Osteoblast (primary cell): ENCODE results near the gene PPP6R3. TPM values are rescaled to one million over a fixed set of nuclear protein-coding genes. Genes with fewer than 3 reads are reported as not detected.

Experiments
- DNase-seq: peaks from one replicate; pipeline ENCODE4 v3.0.0; 2011; ENCODE audit warnings: low spot score, mixed read lengths; ENCODE audit not compliant: insufficient read length; ENCODE audit errors: missing footprints
- H2AFZ ChIP-seq: 2 replicates; pipeline ENCODE4 v1.6.0; 2011; ENCODE audit warnings: mild to moderate bottlenecking, low read length
- H3K27ac ChIP-seq: 2 replicates; pipeline ENCODE4 v1.5.1; 2011; ENCODE audit warnings: mild to moderate bottlenecking, low read depth, low read length, moderate library complexity
- H3K27me3 ChIP-seq: 2 replicates; pipeline ENCODE4 v1.6.0; 2012; ENCODE audit warnings: mild to moderate bottlenecking, control low read depth, inconsistent platforms, low read length, moderate library complexity; ENCODE audit not compliant: insufficient read depth
- H3K36me3 ChIP-seq: 2 replicates; pipeline ENCODE4 v1.5.1; 2011; ENCODE audit warnings: mild to moderate bottlenecking, low read length, control low read depth, moderate library complexity; ENCODE audit not compliant: insufficient read depth
- H3K4me1 ChIP-seq: 2 replicates; pipeline ENCODE4 v1.5.1; 2011; ENCODE audit warnings: mild to moderate bottlenecking, low read length, control low read depth, moderate library complexity; ENCODE audit not compliant: insufficient read depth
- H3K4me2 ChIP-seq: 2 replicates; pipeline ENCODE4 v1.6.0; 2011; ENCODE audit warnings: mild to moderate bottlenecking, low read length; ENCODE audit not compliant: insufficient read depth
- H3K4me3 ChIP-seq: fragments of 200-600 bp; sonication (generic); 3 replicates; pipeline ENCODE4 v1.5.1; 2012; ENCODE audit warnings: mild to moderate bottlenecking, low read length, inconsistent platforms; ENCODE audit not compliant: insufficient read depth
- H3K79me2 ChIP-seq: 2 replicates; pipeline ENCODE4 v1.6.0; 2012; ENCODE audit warnings: mild to moderate bottlenecking, low read length, control low read depth, inconsistent platforms; ENCODE audit not compliant: insufficient read depth
- H3K9me3 ChIP-seq: 2 replicates; pipeline ENCODE4 v1.5.1; 2011; ENCODE audit warnings: low read depth, low read length, control low read depth
- H4K20me1 ChIP-seq: 2 replicates; pipeline ENCODE4 v1.6.0; 2012; ENCODE audit warnings: mild to moderate bottlenecking, low read length, control low read depth; ENCODE audit not compliant: insufficient read depth
- CTCF ChIP-seq: IDR thresholded peaks from 2 replicates; pipeline ENCODE4 v1.5.1; 2011; ENCODE audit warnings: mild to moderate bottlenecking, low read depth, low read length, moderate library complexity; ENCODE audit errors: extremely low read depth
- total RNA-seq: library from RNA; depleted of rRNA; stranded (reverse); fragments of >200 nt; gene quantifications from 2 replicates; pipeline ENCODE4 v1.2.3, GENCODE V29; 2012

PPP6R3 gene
- total RNA-seq, 1 donor = 131 TPM

GRCh38 chr11:68480852-68481510, 20.4 kb downstream of the PPP6R3 start:
- peaks cover 98% of the 10 kb centered on the region for H3K79me2 ChIP-seq
- H3K27me3 ChIP-seq = no peaks in the 10 kb centered on the region
- no peak overlapping the region for H3K27ac ChIP-seq
- H2AFZ ChIP-seq = no peak overlapping the region
- DNase-seq = no peak
- TF ChIP-seq CTCF = no peak
- H4K20me1 ChIP-seq = peaks cover 55% of the 10 kb centered on the region
- no peak overlapping the region for H3K4me3 ChIP-seq
- H3K36me3 ChIP-seq = peaks cover 4% of the 10 kb centered on the region
- H3K9me3 ChIP-seq = no peaks in the 10 kb centered on the region
- no peaks in the 10 kb centered on the region for H3K4me1 ChIP-seq
- no peak overlapping the region for H3K4me2 ChIP-seq

GRCh38 chr11:68481579-68482240, 21.2 kb downstream of the PPP6R3 start:
- Histone ChIP-seq H4K20me1 (peaks cover 55% of the 10 kb centered on the region), H3K9me3 (no peaks in the 10 kb centered on the region), H3K4me3 (no peak overlapping the region), H3K27me3 (no peaks in the 10 kb centered on the region), H3K4me1 (no peaks in the 10 kb centered on the region), H3K27ac (no peak overlapping the region), H3K4me2 (no peak overlapping the region), H3K79me2 (peaks cover 98% of the 10 kb centered on the region), H3K36me3 (peaks cover 4% of the 10 kb centered on the region), H2AFZ (no peak overlapping the region)
- DNase-seq = no peak
- no peak for TF ChIP-seq CTCF

- Histone ChIP-seq H4K20me1 (peaks cover 64% of the 10 kb centered on the region), H3K27me3 (no peaks in the 10 kb centered on the region), H3K27ac (no peak overlapping the region), H3K9me3 (no peaks in the 10 kb centered on the region), H3K4me3 (no peak overlapping the region), H3K79me2 (peaks cover 97% of the 10 kb centered on the region), H2AFZ (no peak overlapping the region), H3K36me3 (no peaks in the 10 kb centered on the region), H3K4me2 (no peak overlapping the region), H3K4me1 (no peaks in the 10 kb centered on the region)
- no peak for DNase-seq
- no peak for TF ChIP-seq CTCF
Observed at GRCh38 chr11:68488623-68489022, 28.1 kb downstream of the PPP6R3 start.

- no peak for DNase-seq
- Histone ChIP-seq H3K4me2 (no peak overlapping the region), H3K9me3 (no peaks in the 10 kb centered on the region), H3K4me3 (no peak overlapping the region), H3K4me1 (no peaks in the 10 kb centered on the region), H3K79me2 (peaks cover 96% of the 10 kb centered on the region), H3K36me3 (no peaks in the 10 kb centered on the region), H3K27me3 (no peaks in the 10 kb centered on the region), H2AFZ (no peak overlapping the region), H4K20me1 (peaks cover 71% of the 10 kb centered on the region), H3K27ac (no peak overlapping the region)
- TF ChIP-seq CTCF = no peak
Observed at GRCh38 chr11:68495220-68495729, 34.7 kb downstream of the PPP6R3 start.
